Vagina (tissue), 2 donors: ENCODE measurements around the gene SERGEF. TPM values are rescaled to one million over a fixed set of nuclear protein-coding genes. Genes with fewer than 3 reads are reported as not detected.

Source experiments
- DNase-seq, 2 donors: peaks; one replicate each; pipeline ENCODE4 v3.0.0-alpha.2; 2017; ENCODE audit errors: extremely low spot score in 2 of 2
- H3K27ac ChIP-seq: fragments of 200-600 bp; sonication (generic); one replicate; pipeline ENCODE4 v1.5.1; 2019
- H3K27me3 ChIP-seq: fragments of 200-600 bp; sonication (generic); one replicate; pipeline ENCODE4 v1.5.1; 2019
- H3K36me3 ChIP-seq, 2 donors: fragments of 200-600 bp; sonication (generic); one replicate each; pipeline ENCODE4 v1.5.1; 2017 to 2019
- H3K4me1 ChIP-seq: fragments of 200-600 bp; sonication (generic); one replicate; pipeline ENCODE4 v1.5.1; 2019
- H3K4me3 ChIP-seq, 2 donors: fragments of 200-600 bp; sonication (generic); 1 replicate in 1 of 2; 2 replicates in 1 of 2; pipeline ENCODE4 v1.5.1; 2016 to 2019
- H3K9me3 ChIP-seq: fragments of 200-600 bp; sonication (generic); one replicate; pipeline ENCODE4 v1.5.1; 2019
- POLR2A ChIP-seq, 2 donors: fragments of 450-650 bp; IDR thresholded peaks; one replicate each; pipeline ENCODE4 v1.6.1; 2017; ENCODE audit warnings: antibody characterized with exemption in 2 of 2, mild to moderate bottlenecking in 2 of 2, moderate library complexity in 2 of 2
- POLR2AphosphoS5 ChIP-seq, 2 donors: sonication (generic); formaldehyde crosslinking; IDR thresholded peaks; one replicate each; pipeline ENCODE4 v1.9.0; 2017; ENCODE audit warnings: antibody characterized with exemption in 2 of 2, mild to moderate bottlenecking in 2 of 2, low read depth in 1 of 2; ENCODE audit not compliant: insufficient read depth in 1 of 2
- intact Hi-C: fragments of 100-400 bp; cut with DNase I; formaldehyde crosslinking; loops from one replicate; pipeline ENCODE4 v1.15.1; 2023
- total RNA-seq: library from RNA; depleted of rRNA; stranded (reverse); fragments of >200 nt; gene quantifications from one replicate; pipeline ENCODE4 v1.2.3, GENCODE V29; 2016
- TF ChIP-seq, protein P1 (sequence below), 3 experiments: fragments of 450-650 bp in 2 of 3; fragments of 200-600 bp in 1 of 3; sonication (generic) in 1 of 3; IDR thresholded peaks; one replicate each; pipeline ENCODE4 v1.5.1; 2017 to 2019; ENCODE audit warnings: antibody characterized with exemption in 3 of 3, mild to moderate bottlenecking in 2 of 3, moderate library complexity in 2 of 3

The SERGEF gene
- total RNA-seq, 1 donor from 2014 or later, result 30.7 TPM

DNA sequence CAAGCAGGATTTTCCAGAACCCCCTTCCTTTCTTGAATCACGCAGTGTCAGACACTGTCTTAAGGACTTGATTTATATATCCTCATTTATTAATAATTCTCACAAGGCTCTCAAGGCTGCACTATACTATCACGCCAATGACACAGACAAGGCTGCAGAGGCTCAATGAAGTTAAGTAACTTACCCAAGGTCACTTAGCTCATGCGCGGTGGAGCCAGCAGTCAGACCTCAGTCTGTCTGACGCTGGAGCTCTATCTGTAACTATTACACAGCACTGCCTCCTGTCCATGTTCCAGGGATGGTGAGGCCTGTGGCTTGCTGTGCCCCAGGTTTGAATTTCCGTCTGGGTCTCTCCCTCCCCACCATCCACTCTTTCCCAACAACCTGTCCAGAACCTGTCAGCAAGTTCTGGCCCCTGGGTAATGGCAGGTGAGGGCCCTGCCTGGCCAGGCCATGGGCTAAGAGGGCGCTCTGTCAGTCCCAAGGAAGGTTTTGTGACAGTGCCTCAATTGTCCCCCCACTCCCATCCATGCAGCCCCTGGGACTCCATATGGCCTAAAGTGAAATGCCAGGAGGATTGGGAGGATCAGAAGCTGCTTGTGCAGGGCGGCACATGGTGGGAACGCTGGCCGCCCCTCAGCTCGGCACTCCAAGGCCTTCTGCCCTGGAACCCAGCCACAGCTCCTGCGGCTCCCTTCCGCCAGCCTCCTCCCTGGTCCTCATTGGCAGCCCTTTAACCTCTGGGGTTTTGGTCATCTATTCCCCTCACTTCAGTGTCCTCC is 269.6 kb downstream of the SERGEF start:
- DNase-seq, result no peak
- Histone ChIP-seq H3K4me1 (peaks cover 6% of the 10 kb centered on the region), H3K9me3 (no peaks in the 10 kb centered on the region), H3K4me3 (no peak overlapping the region), H3K27me3 (no peaks in the 10 kb centered on the region), H3K36me3 (no peaks in the 10 kb centered on the region), H3K27ac (no peak overlapping the region)
- intact Hi-C loops, result no loop called here
- TF ChIP-seq POLR2A (IDR thresholded peaks at IDR 0.05), result no peak
- TF ChIP-seq, protein P1, sequence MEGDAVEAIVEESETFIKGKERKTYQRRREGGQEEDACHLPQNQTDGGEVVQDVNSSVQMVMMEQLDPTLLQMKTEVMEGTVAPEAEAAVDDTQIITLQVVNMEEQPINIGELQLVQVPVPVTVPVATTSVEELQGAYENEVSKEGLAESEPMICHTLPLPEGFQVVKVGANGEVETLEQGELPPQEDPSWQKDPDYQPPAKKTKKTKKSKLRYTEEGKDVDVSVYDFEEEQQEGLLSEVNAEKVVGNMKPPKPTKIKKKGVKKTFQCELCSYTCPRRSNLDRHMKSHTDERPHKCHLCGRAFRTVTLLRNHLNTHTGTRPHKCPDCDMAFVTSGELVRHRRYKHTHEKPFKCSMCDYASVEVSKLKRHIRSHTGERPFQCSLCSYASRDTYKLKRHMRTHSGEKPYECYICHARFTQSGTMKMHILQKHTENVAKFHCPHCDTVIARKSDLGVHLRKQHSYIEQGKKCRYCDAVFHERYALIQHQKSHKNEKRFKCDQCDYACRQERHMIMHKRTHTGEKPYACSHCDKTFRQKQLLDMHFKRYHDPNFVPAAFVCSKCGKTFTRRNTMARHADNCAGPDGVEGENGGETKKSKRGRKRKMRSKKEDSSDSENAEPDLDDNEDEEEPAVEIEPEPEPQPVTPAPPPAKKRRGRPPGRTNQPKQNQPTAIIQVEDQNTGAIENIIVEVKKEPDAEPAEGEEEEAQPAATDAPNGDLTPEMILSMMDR (IDR thresholded peaks at IDR 0.05), result no peak

DNA sequence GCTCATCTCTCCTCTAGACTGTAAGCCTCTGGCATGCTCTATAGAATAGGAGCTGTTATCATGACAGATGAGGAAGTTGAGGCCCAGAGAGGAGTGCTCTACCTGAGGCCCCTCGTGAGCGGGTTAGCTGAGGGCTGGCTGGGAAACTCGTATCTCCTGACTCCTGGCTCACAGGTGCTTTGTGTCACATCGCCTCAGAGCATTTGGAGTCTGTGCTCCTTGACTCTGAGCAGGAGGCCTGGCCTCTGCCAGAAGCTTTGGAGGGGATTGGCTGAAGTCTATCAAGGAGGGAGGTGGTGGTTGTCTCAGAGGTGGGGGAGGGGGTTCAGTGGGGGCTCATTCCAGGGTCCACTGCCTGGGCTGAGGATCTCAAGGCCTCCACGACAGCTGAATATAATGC is 270.8 kb downstream of the SERGEF start:
- no peak for TF ChIP-seq POLR2A (IDR thresholded peaks at IDR 0.05)
- TF ChIP-seq POLR2AphosphoS5 (IDR thresholded peaks at IDR 0.05; ENCODE audit: insufficient read depth in 1 of 2, low read depth in 1 of 2), result no peak
- TF ChIP-seq, protein P1 (IDR thresholded peaks at IDR 0.05), result no peak
- intact Hi-C loops, result no loop called here
- no peak for DNase-seq
- Histone ChIP-seq H3K9me3 (no peaks in the 10 kb centered on the region), H3K36me3 (no peaks in the 10 kb centered on the region), H3K27ac (no peak overlapping the region), H3K4me3 (no peak overlapping the region), H3K27me3 (no peaks in the 10 kb centered on the region), H3K4me1 (peaks cover 6% of the 10 kb centered on the region)

DNA sequence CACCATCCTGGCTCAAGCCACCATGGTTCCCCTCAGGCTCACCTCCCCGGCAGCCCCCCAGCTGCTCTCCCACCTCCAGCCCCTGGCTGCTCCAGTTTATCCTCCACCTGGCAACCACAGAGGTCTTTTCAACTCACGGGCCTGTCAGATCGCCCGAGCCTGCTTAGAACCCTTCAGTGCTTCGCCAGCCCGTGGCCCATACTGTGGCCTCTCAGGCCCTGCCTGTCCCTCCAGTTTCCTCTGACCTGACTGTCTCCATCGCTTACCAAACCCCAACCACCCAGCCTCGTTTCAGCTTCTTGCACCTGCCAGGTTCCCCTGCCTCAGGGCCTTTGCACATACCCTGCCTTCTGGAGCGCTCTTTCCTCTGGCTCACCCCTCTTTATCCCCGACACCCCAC is 271.4 kb downstream of the SERGEF start:
- Histone ChIP-seq H3K4me3 (no peak overlapping the region), H3K4me1 (peaks cover 6% of the 10 kb centered on the region), H3K27me3 (no peaks in the 10 kb centered on the region), H3K36me3 (no peaks in the 10 kb centered on the region), H3K9me3 (no peaks in the 10 kb centered on the region), H3K27ac (no peak overlapping the region)
- no peak for TF ChIP-seq POLR2AphosphoS5 (IDR thresholded peaks at IDR 0.05; ENCODE audit: insufficient read depth in 1 of 2, low read depth in 1 of 2)
- TF ChIP-seq POLR2A (IDR thresholded peaks at IDR 0.05), result no peak
- TF ChIP-seq, protein P1 (IDR thresholded peaks at IDR 0.05), result no peak
- intact Hi-C loops, result no loop called here
- DNase-seq, result no peak

DNA sequence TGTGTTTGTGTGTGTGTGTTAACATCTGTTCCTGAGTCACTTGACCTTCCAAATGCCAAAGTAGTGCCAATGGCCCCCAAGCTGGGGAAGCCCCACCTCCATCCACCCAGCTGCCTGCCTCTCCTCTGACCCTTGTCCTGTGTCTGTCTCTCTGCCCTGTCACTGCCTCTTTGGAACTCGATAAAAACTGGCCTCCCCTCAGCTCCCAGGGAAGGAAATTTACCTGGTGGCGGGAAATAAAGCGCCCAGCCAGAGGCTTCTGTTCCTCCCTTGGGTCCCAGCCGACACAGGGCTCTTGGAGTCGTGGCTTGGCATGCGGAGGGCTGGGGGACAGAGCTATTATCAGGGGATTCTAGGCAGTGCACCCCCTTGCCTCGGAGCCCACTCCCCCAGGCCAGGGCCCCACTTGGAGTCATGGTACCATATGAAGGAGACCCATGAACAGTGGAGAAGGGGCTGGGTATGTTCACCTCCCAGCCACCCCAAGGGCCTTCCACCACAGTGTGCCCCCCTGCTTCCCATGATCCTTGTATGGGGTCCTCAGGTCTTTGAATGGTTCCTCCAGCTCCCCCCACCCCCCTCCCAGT is 272.1 kb downstream of the SERGEF start:
- DNase-seq, result no peak
- no peaks in the 10 kb centered on the region for H3K36me3 ChIP-seq
- no peaks in the 10 kb centered on the region for H3K9me3 ChIP-seq
- H3K4me1 ChIP-seq, result peaks cover 11% of the 10 kb centered on the region
- no peak overlapping the region for H3K4me3 ChIP-seq
- intact Hi-C loops, result no loop called here
- TF ChIP-seq POLR2A (IDR thresholded peaks at IDR 0.05) (no peak), POLR2AphosphoS5 (IDR thresholded peaks at IDR 0.05; ENCODE audit: insufficient read depth in 1 of 2, low read depth in 1 of 2) (no peak)
- TF ChIP-seq, protein P1 (IDR thresholded peaks at IDR 0.05), result no peak
- no peaks in the 10 kb centered on the region for H3K27me3 ChIP-seq
- no peak overlapping the region for H3K27ac ChIP-seq

DNA sequence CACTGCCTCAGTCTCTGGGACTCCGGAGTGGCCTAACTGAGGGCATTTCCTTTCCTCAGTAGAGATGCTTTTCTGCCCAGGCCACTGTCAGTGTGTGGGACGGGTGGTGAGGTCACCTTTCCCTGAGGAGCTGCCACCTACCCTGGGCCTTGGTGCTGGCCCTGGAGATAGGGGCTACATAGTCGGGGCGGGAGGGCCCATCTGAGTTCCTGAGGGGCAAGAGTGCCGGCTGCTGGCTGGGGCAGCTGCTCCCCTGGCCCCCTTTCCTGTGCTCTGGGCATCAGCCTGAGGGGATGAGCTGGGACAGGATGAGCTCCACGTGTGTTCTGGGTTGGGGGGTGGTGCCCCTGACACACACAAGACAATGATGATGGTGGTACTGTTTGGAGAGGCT is 272.9 kb downstream of the SERGEF start:
- intact Hi-C loops, result no loop called here

More for the DNA sequence above, 272.9 kb downstream of the SERGEF start:
- Histone ChIP-seq H3K36me3 (no peaks in the 10 kb centered on the region), H3K27me3 (no peaks in the 10 kb centered on the region), H3K4me3 (no peak overlapping the region), H3K4me1 (peaks cover 18% of the 10 kb centered on the region), H3K27ac (no peak overlapping the region), H3K9me3 (no peaks in the 10 kb centered on the region)
- DNase-seq, result no peak
- TF ChIP-seq POLR2A (IDR thresholded peaks at IDR 0.05), result no peak
- TF ChIP-seq, protein P1 (IDR thresholded peaks at IDR 0.05), result no peak
- TF ChIP-seq POLR2AphosphoS5 (IDR thresholded peaks at IDR 0.05; ENCODE audit: insufficient read depth in 1 of 2, low read depth in 1 of 2), result no peak
